SKM-1 (cell line): ENCODE results near the gene MISFA.
"Not testable (repeated sequence)": the region's sequence is repeated elsewhere in the genome, so short reads cannot be mapped to it uniquely, and the experiment has no call there.

ENCODE experiments used
- DNase-seq: peaks from one replicate; lab custom pipeline; 2025; ENCODE audit not compliant: unreplicated experiment; lab: John Stamatoyannopoulos, UW

Gene MISFA

GRCh38 chr11:18599739-18600230 is at the start of gene MISFA:
TSS of gene MISFA (plus strand) at chr11:18599789. CDS start at chr11:18599929, 140 bp downstream.
- no peak for DNase-seq

GRCh38 chr11:18563090-18563730 is 36.4 kb upstream of the MISFA start:
- DNase-seq = no peak

GRCh38 chr11:18564149-18564548 is 35.4 kb upstream of the MISFA start:
- DNase-seq = no peak

- DNase-seq = no peak
Measured at GRCh38 chr11:18566406-18566805, 33.2 kb upstream of the MISFA start.

GRCh38 chr11:18567081-18567480 is 32.5 kb upstream of the MISFA start:
- DNase-seq = no peak

GRCh38 chr11:18575361-18575760 is 24.2 kb upstream of the MISFA start:
- no peak for DNase-seq

- DNase-seq = no peak
Measured at GRCh38 chr11:18578975-18579598, 20.5 kb upstream of the MISFA start.

GRCh38 chr11:18580113-18580766 is 19.3 kb upstream of the MISFA start:
- DNase-seq = no peak

- no peak for DNase-seq
Measured at GRCh38 chr11:18581825-18582224, 17.8 kb upstream of the MISFA start.

GRCh38 chr11:18588297-18589252 is 11.0 kb upstream of the MISFA start, which contains the start of gene UEVLD:
TSS of gene UEVLD (minus strand) at chr11:18588734. CDS start at chr11:18588654, 80 bp downstream.
- DNase-seq = peak; percentile 46

GRCh38 chr11:18590571-18590970 is 9.0 kb upstream of the MISFA start:
- DNase-seq = no peak

GRCh38 chr11:18594088-18594487 is 5.5 kb upstream of the MISFA start:
- DNase-seq = not testable (repeated sequence)

GRCh38 chr11:18594999-18595749 is 4.4 kb upstream of the MISFA start:
- no peak for DNase-seq

GRCh38 chr11:18600915-18601569 is 1.5 kb downstream of the MISFA start:
- no peak for DNase-seq

GRCh38 chr11:18608376-18608775 is 8.8 kb downstream of the MISFA start:
- no peak for DNase-seq

GRCh38 chr11:18611196-18611595 is 11.6 kb downstream of the MISFA start:
- DNase-seq = no peak

- no peak for DNase-seq
Measured at GRCh38 chr11:18612394-18612793, 12.8 kb downstream of the MISFA start.

- no peak for DNase-seq
Measured at GRCh38 chr11:18614667-18615066, 15.1 kb downstream of the MISFA start.

- DNase-seq = peak; percentile 28
Measured at GRCh38 chr11:18615628-18616392, 16.2 kb downstream of the MISFA start.
